ENCODE measurements around the gene KLF9. TPM values are rescaled to one million over a fixed set of nuclear protein-coding genes. Genes with fewer than 3 reads are reported as not detected.

Gene KLF9
- total RNA-seq, 2 donors from 2014 or later, result 0.13 to 0.31 TPM

GRCh38 chr9:70352802-70353201, 61.7 kb downstream of the KLF9 start:
- no peaks in the 10 kb centered on the region for H3K27me3 ChIP-seq (ENCODE audit: control insufficient read depth, insufficient read depth, low read length, poor library complexity, severe bottlenecking)
- no peak for DNase-seq
- H3K4me1 ChIP-seq (ENCODE audit: control insufficient read depth, insufficient read depth, low read length), result no peaks in the 10 kb centered on the region
- no peak overlapping the region for H3K27ac ChIP-seq (ENCODE audit: low read depth, low read length)
- no peaks in the 10 kb centered on the region for H3K9me3 Mint-ChIP-seq
- peaks cover 36% of the 10 kb centered on the region for H3K36me3 Mint-ChIP-seq (ENCODE audit: low read depth)
- H3K9ac ChIP-seq (ENCODE audit: extremely low read depth, low read length, poor library complexity, severe bottlenecking), result no peak overlapping the region
- H3K27ac Mint-ChIP-seq, result no peak overlapping the region
- H3K4me1 Mint-ChIP-seq, result no peaks in the 10 kb centered on the region
- H3K36me3 ChIP-seq (ENCODE audit: control insufficient read depth, insufficient read depth, low read length), result peaks cover 54% of the 10 kb centered on the region
- H3K27me3 Mint-ChIP-seq (ENCODE audit: insufficient read depth), result no peaks in the 10 kb centered on the region
- no peak overlapping the region for H3K4me3 ChIP-seq (ENCODE audit: low read length)
- H3K4me3 Mint-ChIP-seq, result no peak overlapping the region
- TF ChIP-seq CTCF (conservative IDR thresholded peaks at IDR 0.05), result peak; percentile 55
- H3K9me3 ChIP-seq (ENCODE audit: control insufficient read depth, low read length), result no peaks in the 10 kb centered on the region

GRCh38 chr9:70352356-70352755, 62.1 kb downstream of the KLF9 start:
- Mint-ChIP-seq H3K27ac (no peak overlapping the region), H3K4me1 (no peaks in the 10 kb centered on the region)
- WGBS, 2 experiments (ENCODE audit: insufficient coverage in 1 of 2, insufficient read length in 1 of 2), result 100% methylated on average over 1 of the region's 1 CpG

GRCh38 chr9:70347046-70347445, 67.4 kb downstream of the KLF9 start:
- peaks cover 42% of the 10 kb centered on the region for H3K36me3 Mint-ChIP-seq (ENCODE audit: low read depth)
- H3K36me3 ChIP-seq (ENCODE audit: control insufficient read depth, insufficient read depth, low read length), result peaks cover 68% of the 10 kb centered on the region
- no peaks in the 10 kb centered on the region for H3K27me3 Mint-ChIP-seq (ENCODE audit: insufficient read depth)
- no peak overlapping the region for H3K9ac ChIP-seq (ENCODE audit: extremely low read depth, low read length, poor library complexity, severe bottlenecking)
- H3K4me1 ChIP-seq (ENCODE audit: control insufficient read depth, insufficient read depth, low read length), result no peaks in the 10 kb centered on the region
- no peak overlapping the region for H3K27ac ChIP-seq (ENCODE audit: low read depth, low read length)
- no peaks in the 10 kb centered on the region for H3K4me1 Mint-ChIP-seq
- no peaks in the 10 kb centered on the region for H3K9me3 ChIP-seq (ENCODE audit: control insufficient read depth, low read length)
- no peak for TF ChIP-seq CTCF (conservative IDR thresholded peaks at IDR 0.05)
- no peak overlapping the region for H3K4me3 Mint-ChIP-seq
- H3K27ac Mint-ChIP-seq, result no peak overlapping the region
- no peak for DNase-seq
- H3K4me3 ChIP-seq (ENCODE audit: low read length), result no peak overlapping the region
- H3K9me3 Mint-ChIP-seq, result no peaks in the 10 kb centered on the region
- H3K27me3 ChIP-seq (ENCODE audit: control insufficient read depth, insufficient read depth, low read length, poor library complexity, severe bottlenecking), result no peaks in the 10 kb centered on the region
- WGBS, 2 experiments (ENCODE audit: insufficient coverage in 1 of 2, insufficient read length in 1 of 2), result 93% methylated on average over 2 of the region's 2 CpGs; no CpG with 5 or more reads in 1 of the 2 experiments

More at GRCh38 chr9:70352356-70352755, 62.1 kb downstream of the KLF9 start:
- Histone ChIP-seq H3K9ac (ENCODE audit: extremely low read depth, low read length, poor library complexity, severe bottlenecking) (no peak overlapping the region), H3K27ac (ENCODE audit: low read depth, low read length) (no peak overlapping the region), H3K4me1 (ENCODE audit: control insufficient read depth, insufficient read depth, low read length) (no peaks in the 10 kb centered on the region), H3K9me3 (ENCODE audit: control insufficient read depth, low read length) (no peaks in the 10 kb centered on the region), H3K27me3 (ENCODE audit: control insufficient read depth, insufficient read depth, low read length, poor library complexity, severe bottlenecking) (no peaks in the 10 kb centered on the region), H3K4me3 (ENCODE audit: low read length) (no peak overlapping the region), H3K36me3 (ENCODE audit: control insufficient read depth, insufficient read depth, low read length) (peaks cover 59% of the 10 kb centered on the region)
- DNase-seq, result no peak
- no peaks in the 10 kb centered on the region for H3K9me3 Mint-ChIP-seq
- H3K4me3 Mint-ChIP-seq, result no peak overlapping the region
- H3K27me3 Mint-ChIP-seq (ENCODE audit: insufficient read depth), result no peaks in the 10 kb centered on the region
- peaks cover 40% of the 10 kb centered on the region for H3K36me3 Mint-ChIP-seq (ENCODE audit: low read depth)
- no peak for TF ChIP-seq CTCF (conservative IDR thresholded peaks at IDR 0.05)

Measured in endodermal cell (in vitro differentiated cells).